RCC 7860 (cell line): ENCODE data around the gene XRN1.

ENCODE experiments used
- DNase-seq: peaks from one replicate; pipeline ENCODE4 v3.0.0-alpha.2; 2015; ENCODE audit warnings: low spot score
- FAIRE-seq: peaks from 2 replicates; lab custom pipeline; 2012; peaks lifted over from hg19 to GRCh38; lab: Jason Lieb, UNC

Gene XRN1

GRCh38 chr3:142275856-142276255, 172.0 kb downstream of the XRN1 start:
- no peak for FAIRE-seq
- DNase-seq: no peak

- no peak for DNase-seq
Observed at GRCh38 chr3:142274908-142275307, 172.9 kb downstream of the XRN1 start.

GRCh38 chr3:142273501-142273900, 174.3 kb downstream of the XRN1 start:
- FAIRE-seq: no peak
- DNase-seq: no peak

More at GRCh38 chr3:142274908-142275307, 172.9 kb downstream of the XRN1 start:
- no peak for FAIRE-seq

- FAIRE-seq: no peak
Observed at GRCh38 chr3:142272200-142272891, 175.5 kb downstream of the XRN1 start.

GRCh38 chr3:142270407-142270806, 177.4 kb downstream of the XRN1 start:
- DNase-seq (no peak), FAIRE-seq (no peak)

More at GRCh38 chr3:142272200-142272891, 175.5 kb downstream of the XRN1 start:
- no peak for DNase-seq

GRCh38 chr3:142269767-142270166, 178.1 kb downstream of the XRN1 start:
- FAIRE-seq (no peak), DNase-seq (no peak)

- FAIRE-seq (no peak), DNase-seq (no peak)
Observed at GRCh38 chr3:142268426-142268825, 179.4 kb downstream of the XRN1 start.

- FAIRE-seq (no peak), DNase-seq (no peak)
Observed at GRCh38 chr3:142267269-142267668, 180.6 kb downstream of the XRN1 start.

GRCh38 chr3:142263112-142263511, 184.7 kb downstream of the XRN1 start:
- DNase-seq: peak; percentile 21
- no peak for FAIRE-seq

GRCh38 chr3:142259359-142259758, 188.5 kb downstream of the XRN1 start:
- FAIRE-seq (no peak), DNase-seq (no peak)

- DNase-seq (no peak), FAIRE-seq (no peak)
Observed at GRCh38 chr3:142256712-142257333, 191.0 kb downstream of the XRN1 start.
